ENCODE data around the gene MCM3AP.
"Not testable (repeated sequence)": the region's sequence is repeated elsewhere in the genome, so short reads cannot be mapped to it uniquely, and the experiment has no call there.

Gene MCM3AP

DNA sequence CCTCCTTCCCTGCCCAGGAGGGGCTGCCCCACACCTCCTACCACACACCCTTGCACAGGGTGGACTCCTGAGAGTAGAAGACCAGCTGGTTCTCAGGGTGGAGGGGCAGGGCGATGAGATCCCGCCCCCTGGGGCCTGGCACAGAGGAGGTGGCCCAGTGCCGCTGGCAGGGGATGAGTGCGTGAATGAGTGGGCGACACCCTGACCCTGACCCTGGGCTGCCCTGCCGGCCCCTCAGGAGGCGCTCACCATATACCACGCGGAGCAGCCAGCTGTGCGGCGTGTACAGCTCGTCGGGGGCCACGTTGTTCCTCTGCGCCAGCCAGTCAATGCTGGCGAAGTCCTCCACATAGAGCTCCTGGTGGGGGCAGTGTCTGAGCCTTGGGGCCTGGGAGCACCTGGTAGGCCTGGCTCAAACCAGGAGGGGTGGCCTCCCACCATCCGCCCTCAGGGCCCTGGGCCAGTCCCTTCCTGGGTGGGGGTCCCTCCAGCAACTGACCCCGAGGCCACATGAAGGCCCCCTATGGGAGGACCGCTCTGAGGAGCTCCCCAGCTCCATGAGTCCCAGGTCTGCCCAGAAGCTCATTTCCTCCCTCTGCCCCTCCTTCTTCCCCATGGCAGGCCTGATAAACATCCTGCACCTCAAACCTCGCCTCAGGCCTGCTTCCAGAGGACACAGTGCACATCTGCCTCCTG, 69.8 kb downstream of the MCM3AP start:
- DNase-seq = no peak

DNA sequence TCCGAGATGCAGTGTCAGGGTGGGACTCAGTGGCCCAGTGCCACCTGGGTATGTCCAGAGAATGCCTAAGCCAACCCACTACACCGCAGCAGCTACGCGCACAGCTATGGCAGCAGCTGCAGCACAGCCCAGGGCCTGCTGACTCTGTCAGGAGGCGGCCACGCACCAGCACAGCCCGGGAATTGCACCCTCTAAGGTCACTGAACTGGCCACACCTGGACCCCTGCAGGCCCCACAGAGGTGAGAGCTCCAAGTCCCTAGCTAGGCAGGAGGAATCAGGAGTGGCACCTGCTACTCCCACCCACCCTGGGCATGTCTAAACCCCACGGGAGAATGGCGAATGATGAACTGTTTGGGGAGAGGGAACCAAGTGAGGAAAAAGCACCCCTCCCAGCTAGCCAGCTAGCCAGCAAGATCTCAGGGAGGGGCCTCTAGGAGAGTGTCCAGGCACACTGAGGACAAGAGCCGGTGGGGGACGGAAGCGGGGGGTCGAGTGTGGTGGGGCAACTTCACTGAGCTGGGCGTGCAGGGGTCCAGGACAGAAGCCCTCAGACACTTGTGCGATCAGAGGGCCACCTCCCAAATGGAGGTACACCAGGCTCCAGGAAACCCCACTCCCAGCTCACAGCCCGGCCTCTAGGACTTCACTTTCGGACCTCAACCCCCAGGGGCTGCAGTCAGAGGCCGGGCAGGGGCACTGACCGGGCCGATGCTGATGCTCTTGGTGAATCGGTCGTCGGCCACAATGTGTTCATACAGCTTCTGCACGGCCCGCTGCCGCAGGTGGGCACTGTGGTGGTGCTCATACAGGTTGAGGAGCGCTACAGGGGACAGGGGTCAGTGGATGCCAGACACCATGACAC, 70.7 kb downstream of the MCM3AP start:
- no peak for DNase-seq

DNA sequence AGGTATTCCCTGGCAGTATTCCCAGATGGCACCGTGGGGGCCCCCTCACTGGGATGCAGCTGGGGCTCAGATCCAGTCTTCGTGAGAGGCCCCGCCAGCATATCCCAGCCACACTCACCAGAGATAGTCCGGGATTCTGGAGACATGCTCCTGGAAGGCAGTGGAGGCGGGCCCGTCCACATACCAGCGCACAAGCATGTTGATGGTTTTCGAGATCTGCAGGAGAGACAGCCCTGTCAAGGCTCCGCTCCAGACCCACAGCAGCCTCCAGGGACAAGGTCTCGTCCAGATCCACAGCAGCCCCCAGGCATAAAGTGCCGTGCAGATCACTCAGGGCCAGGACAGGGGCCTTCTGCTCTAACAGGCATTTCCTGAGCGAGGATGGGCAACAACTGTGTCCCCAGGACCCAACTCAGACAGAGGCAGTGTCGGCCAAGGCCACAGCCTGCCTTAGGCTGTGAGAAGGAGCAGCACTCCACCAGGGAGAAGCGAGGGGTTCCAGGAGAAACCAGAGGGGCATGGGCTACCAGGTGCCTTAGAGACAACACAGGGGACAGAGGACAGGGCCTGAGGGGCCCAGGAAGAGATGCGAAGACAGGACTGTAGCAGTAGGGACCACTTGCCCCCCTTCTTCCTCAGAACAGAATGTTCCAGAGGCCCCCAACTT, 71.7 kb downstream of the MCM3AP start:
- DNase-seq = no peak

DNA sequence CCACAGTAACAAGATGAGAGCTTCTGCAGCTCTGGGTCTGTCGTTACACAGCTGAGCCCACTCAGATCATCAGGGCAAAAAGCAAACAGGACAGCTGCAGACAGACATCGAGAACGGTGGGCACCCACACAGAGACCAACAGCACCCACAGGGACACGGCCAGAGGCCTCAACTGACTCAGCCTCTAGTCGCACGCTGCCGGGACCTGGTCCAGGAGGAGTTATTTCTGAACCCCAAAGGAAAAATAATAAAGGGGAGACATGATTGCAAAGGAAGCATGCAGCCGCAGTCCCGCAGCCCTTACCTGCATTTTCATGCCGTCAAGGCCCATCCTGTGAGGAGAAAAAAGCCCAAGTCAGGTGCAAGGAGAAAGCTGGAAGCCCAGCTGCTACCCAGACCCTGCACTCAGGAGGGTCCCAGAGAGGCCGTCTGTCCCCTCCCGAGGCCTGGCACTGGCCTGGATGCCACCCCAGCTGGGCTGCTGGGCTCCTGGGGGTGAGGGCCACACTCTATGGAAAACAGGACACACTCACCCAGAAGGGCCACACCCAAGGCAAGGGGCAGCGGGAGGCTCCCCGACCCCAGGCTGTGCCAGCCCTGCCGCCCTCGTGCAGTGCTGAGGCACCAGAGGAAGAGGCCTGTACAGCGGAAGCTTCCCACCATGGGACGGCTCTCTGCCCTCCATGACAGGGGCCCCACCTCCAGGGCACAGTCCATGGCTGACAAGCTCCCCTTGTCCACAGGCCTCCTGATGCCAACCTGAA, 72.5 kb downstream of the MCM3AP start:
- DNase-seq = no peak

DNA sequence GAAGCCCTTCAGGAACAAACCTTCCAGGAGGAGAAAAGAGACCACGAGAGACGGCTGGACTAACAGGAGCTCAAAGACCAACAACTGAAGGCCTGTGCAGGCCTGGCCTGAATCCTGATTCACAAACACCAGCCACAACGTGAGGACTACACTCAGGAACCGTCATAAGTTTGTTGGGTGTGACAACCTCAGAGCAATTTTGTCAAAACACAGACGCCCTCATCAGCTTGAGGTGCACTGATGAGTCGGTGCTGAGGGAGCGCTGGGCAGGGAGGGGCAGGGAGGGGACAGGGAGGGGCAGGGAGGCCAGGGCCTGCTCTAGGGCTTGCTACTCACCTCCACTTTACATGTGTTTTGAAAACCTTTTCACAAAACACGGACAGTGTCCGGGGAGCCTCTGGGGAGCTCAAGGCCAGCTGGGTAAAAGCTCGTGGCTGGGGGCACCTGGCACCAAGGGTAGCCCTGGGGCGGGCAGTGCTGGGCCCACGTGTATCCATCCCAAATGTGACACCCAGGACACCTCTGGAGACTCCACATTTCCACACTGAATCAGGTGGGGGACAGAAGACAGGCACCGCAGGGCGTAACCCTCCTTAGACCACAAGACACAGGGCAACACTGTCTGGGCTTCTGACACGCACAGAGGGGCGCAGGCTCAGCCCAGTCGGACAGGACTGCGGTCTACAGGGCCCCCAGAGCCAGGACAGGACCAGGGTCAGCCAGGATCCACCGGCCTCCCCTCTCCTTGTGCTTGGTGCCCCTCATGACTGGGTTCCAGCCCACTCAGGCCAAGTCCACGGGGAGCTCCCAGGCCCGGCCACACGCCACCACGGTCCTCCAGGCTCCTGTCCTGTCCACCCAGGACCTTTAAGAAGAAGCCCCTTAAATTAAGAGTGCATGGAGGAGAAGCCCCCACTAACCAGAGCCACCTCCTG, 73.4 kb downstream of the MCM3AP start:
- DNase-seq = no peak

DNA sequence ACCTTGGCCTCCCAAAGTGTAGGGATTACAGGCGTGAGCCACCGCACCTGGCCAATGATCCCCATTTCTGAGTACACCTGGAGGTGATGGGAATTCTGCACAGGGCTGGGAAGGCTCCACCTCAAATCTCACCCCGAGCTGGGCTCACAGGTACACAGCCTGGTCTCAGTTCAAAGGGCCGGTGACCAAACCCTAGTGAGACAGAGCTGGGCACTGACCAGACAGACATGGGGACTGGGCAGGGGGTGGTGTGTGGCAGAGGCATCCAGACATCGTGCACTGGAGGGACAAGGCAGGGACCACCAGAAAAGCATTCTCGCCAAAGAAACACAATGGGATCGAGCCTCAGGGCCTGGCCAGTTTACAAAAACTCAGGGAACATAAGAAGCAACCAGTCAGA, 74.0 kb downstream of the MCM3AP start:
- no peak for DNase-seq

DNA sequence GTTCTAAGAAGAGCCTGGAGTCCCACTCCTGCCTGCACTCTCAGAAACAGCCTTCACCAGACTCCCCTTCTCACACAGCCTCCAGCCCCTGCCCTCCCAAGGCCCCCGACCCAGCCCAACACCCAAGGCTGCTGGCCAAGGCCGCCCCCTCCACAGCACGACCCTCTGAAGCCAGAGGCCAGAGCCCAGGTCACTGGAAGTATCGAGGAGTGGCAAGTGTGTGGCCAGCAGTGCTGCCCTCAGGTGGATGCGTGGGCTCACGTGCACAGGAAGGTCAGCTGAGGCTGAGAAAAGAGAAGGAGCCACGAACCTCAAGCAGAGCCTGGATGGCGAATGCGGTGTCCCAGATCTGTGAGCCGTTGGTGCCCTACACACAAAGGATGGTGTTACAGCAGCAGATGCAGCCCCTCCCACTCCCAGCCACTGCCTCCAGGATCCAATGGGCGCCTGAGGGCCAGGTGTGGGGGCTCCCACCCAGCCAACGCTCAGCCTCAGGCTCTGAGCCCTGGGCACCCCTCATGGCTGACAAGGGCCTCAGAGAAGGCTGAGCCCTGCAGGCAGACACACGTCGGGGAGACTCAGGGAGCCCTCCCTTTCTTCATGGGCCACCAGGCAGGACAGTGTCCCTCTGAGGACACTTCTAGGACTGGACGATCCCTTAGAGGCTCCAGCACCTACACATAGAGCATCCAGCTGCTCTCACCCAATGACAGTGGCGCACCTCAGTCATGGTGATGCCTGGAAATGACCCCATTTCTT, 74.9 kb downstream of the MCM3AP start:
- no peak for DNase-seq

DNA sequence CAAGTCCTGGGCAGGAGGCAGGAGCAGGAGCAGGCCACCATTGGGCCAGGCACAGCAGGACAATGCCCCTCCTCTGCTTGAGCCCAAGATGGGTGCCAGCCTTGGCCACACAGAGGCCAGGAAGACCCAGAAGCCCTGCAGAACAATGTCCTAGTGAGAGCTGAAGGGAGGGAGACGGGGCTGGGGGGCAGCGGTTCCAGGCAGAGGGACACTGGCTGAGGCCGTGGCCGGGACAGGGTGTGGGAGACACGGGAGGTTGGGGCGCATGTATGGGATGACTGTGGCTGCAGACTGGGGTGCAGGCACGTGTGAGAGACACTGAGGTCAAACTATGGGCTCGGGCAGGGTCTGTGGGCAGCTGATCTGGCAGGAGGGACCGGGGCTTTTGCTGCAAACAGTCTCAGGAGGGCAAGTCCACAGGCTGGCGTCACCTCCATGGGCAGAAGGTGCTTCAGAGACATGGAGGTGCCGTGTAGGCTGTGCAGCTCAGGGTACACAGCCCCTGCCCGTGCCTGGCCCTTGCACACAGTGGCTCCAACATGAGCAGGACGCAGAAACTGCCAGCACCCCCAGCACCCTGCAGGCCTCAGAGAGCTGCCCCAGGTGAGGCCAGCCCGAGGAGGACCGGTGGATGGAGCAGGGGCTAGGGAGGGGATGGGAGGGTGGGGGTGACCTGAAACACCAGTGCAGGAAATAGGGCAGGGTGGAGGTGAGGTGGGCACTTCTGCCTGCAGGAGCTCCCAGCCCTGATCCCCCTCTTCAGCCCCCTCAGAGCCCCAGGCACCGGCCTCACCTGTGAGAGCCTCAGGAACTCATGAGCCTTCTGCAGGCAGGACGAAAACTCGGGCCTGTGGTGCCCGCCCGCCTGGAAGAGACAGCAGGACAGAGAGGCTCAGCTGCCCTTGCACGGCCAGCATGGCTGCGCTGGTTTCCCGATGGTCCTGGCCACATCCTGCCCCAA, 76.4 kb downstream of the MCM3AP start:
- DNase-seq = no peak

DNA sequence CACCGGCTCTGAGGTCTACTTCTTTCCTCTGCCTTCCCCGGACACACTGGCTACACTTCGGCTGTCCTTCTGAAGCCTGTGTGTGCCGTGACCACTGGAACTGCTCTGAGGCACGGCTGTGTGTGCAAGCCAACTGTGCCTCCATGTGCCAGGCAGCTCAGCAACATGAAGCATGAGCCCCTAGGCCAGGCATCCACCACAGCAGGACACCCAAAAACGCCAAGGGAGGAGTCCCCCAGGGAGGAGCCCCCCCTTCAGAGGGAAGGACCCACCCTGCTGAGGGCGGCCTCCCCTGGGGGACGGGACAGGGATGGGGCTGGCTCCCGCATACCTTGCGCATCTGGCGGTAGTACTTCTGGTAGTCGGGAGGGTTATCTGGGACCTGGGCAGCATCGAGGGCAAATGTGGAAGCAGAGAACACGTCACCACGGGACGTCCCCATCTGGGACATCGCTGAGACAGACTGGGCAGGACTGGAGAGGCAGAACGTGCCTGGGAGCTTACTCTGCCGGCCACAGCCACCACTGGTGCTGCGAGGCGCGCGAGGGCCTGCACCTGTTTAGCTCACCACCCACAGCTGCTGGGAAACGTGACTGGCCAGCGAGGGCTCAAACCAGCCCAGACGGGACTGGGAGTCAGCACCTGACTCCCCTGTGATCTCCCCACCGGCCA, 77.4 kb downstream of the MCM3AP start:
- no peak for DNase-seq

DNA sequence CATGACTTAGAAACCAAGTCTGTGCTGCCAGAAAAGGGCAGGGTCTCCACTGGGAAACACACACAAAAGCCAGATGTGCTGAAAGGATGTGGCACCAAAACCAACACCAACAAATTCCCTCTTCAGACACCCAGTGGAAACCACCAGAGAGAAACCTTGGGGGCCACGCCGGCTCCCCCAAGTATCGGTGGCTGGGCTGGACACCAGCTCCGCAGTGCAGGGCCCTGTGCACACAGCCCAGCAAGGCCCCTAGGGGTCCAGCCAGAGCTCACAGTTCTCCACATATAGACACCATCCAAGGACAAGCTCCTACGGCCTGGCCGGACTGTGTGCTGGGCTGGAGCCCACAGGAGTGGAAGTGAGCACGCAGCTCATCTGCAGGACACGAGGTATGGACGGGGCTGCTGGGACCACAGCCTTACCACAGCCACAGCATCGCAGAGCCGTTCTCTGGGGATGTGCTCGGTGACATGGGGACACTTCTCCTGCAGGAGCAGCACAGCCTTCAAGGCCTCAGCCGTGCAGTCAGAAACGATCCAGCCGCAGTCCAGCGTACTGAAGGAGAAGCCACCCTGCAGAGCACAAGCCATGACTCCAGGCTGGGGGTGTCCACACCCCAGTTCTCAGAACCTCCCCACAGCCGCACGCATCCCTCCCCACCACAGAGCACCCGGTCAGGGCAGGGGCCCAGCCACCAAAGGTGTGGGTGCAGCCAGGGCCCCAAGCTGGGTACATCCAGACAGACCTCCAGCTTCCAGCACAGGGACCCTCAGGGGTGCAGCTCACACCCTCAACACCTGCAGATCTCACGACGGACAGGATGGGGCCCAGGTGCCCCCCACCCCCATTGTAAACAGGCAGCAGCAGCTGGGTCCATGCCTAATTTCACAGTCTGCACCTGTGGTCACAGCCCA, 78.1 kb downstream of the MCM3AP start:
- no peak for DNase-seq

DNA sequence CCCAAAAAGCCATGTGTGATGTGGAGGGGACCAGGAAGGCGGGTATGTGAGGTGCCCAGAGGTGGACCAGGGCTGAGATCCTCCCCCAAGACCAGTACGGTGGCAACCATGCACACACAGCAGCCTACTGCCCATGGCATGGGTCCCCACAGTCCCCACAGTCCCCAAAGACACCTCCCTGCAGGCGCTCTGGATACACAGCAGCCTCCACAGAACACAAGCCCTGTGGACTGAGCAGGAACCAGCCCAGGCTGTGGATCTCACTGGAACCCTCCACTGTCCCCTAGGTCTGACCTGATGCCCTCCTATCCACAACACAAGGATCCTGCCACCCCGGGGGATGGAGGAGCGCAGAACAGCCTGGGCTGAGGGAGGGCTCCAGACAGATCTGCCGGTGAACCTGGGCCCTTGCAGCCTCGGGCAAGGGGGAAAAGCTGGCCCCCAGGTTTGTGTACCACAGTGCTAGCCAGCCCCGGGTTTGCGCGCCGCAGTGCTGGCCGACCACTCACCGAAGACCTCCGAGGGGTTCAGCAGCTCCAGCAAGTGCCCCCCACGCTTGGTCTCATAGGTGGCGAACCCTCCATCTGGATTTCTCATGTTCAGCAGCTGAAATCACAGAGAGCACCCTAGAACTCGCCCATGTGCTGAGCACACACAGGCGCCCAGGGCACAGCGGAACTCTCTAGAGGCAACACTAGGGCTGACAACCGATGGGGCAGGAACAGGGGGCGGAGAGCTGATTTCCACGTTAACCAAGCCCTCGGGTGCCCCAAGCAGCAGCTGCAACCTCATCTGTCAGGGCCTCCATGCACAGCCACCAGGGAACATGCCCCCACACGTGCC, 79.0 kb downstream of the MCM3AP start:
- DNase-seq = no peak

DNA sequence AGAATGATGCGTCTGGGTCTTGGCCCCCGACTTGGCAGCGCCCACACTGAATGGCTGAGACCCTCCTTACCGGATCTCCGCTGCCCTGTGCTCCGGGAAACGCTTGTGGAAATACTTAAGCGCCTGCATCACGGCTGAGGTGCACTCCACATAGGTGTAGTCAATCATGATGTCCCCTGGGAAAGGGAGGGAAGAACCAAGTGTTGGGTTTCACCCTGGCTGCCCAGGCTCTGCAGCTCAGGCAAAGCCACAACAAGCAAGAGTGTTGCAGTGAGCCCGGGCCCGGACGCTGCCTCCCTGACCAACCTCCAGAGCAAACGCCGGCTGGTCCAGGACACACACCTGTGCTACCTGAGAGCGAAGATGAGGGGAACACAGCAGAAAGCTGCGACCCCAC, 79.6 kb downstream of the MCM3AP start:
- DNase-seq = no peak

DNA sequence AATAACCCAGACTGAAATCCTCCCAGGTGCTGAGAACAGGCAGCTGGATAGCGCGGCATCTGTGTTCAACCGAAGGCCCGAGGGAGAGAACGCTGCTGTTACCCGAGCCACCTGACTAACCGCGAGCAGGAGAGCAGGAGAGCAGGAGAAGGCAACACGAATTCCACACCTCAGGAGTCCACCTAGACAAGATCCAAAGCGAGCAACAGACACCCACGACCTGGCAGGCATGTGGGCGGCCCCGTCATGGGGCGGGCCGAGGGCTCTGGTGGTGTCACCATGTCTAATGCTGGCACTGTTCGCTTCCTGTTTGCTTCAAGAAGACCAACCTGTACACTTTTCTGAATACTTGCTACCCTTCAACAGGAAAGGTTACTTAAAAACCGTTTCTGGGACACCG, 80.2 kb downstream of the MCM3AP start:
- no peak for DNase-seq

DNA sequence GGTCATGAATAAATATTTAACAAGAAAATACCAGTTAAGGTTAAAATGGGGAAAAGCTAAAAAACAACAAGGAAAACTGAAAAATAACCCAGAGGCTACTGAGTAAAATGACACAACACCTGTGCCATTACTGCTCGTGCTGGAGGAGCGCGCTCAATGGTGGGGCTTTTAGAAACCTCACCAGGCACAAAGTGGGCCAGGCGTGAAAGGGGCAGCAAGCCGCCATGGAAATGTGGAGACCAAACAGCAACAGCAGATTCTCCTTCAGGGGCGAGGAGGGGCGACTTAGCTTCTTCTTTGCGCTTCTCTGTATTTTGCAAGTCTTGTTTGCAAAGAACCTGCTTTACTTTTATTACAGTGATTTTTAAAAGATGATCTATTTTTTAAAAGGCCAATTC, 82.2 kb downstream of the MCM3AP start:
- no peak for DNase-seq

DNA sequence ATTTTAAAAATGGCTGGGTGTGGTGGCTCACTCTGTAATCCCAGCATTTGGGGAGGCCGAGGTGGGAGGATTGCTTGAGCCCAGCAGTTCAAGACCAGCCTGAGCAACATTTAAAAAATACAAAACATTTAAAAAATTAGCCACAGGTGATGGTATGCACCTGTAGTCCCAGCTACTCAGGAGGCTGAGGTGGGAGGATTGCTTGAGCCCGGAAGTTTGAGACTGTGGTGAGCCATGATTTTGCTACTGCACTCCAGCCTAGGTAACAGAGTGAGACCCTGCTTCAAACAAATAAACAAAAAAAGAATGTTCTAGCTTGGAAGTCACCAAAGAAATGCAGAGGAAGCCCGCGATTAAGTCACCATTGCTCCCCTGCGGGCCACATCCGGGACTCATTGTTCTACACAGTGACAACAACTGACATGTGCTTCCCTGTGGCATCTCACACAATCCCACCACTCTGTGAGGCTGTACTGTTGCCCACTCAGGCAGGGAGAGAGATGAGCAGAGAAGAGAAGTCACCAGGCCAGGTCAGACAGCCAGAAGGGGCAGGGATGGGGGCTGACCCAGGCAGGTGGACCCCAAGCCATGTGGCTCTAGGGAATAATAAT, 82.7 kb downstream of the MCM3AP start:
- no peak for DNase-seq

DNA sequence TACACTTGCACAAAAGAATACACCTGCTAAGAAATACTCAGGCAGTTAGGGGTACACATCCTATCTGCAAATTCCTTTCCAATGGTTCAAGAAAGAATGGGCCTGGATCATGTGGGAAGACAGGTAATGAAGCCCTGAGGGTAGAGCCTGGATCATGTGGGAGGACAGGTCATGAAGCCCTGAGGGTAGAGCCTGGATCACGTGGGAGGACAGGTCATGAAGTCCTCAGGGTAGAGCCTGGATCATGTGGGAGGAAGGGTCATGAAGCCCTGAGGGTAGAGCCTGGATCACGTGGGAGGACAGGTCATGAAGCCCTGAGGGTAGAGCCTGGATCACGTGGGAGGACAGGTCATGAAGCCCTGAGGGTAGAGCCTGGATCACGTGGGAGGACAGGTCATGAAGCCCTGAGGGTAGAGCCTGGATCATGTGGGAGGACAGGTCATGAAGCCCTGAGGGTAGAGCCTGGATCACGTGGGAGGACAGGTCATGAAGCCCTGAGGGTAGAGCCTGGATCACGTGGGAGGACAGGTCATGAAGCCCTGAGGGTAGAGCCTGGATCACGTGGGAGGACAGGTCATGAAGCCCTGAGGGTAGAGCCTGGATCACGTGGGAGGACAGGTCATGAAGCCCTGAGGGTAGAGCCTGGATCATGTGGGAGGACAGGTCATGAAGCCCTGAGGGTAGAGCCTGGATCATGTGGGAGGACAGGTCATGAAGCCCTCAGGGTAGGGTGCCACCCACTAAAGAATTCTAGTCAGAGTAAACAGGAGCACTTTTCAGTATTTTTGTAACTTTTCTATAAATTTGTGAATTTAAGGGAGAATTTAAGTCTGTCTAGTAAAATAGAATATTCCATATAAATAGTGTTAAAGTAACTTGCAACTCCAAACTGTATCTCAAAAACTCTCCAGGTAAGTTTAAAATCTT, 84.3 kb downstream of the MCM3AP start:
- not testable (repeated sequence) for DNase-seq
